Transverse colon (tissue), 3 donors: ENCODE data around the gene CYP19A1.

ENCODE experiments used
- CTCF ChIP-seq, 5 experiments: fragments of 200-600 bp in 3 of 5; fragments of 450-650 bp in 2 of 5; sonication (generic) in 3 of 5; IDR thresholded peaks; 1 replicate in 2 of 5; 2 replicates in 3 of 5; pipeline ENCODE4 v1.5.1; 2016 to 2017; ENCODE audit warnings: antibody characterized with exemption in 5 of 5, inconsistent platforms in 3 of 5, mild to moderate bottlenecking in 2 of 5, moderate library complexity in 1 of 5
- POLR2A ChIP-seq: fragments of 450-650 bp; IDR thresholded peaks from one replicate; pipeline ENCODE4 v1.6.1; 2016; ENCODE audit warnings: antibody characterized with exemption, mild to moderate bottlenecking, moderate library complexity

DNA sequence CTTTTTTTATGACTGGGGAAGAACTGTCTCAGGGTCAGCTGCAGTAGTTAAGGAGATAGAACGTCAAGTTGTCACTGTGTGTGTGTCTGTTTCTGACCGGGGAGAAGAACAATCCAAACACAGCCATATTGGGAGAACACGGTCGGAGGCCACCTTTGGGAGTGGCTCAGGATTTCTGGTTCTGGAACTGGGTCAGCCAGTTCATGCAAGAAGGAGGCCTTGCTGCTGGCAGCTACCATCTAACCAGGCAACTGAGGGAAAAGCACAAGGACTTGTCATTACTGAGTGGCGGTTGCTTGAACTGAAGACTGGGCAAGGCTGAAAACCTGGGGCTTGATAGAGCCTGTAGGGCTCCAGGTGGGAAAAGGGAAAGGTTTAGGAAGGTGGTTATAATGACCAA lies 27.7 kb upstream of the CYP19A1 start:
- TF ChIP-seq CTCF (IDR thresholded peaks at IDR 0.05) (no peak), POLR2A (no peak)
